Mammary microvascular endothelial cell (primary cell): ENCODE results near the gene PLEKHN1. TPM values are rescaled to one million over a fixed set of nuclear protein-coding genes. Genes with fewer than 3 reads are reported as not detected.

ENCODE experiments used
- total RNA-seq: library from RNA; depleted of rRNA; stranded (reverse); fragments of >200 nt; gene quantifications from 2 replicates; pipeline ENCODE4 v1.2.3, GENCODE V29; 2015

Gene PLEKHN1, protein sequence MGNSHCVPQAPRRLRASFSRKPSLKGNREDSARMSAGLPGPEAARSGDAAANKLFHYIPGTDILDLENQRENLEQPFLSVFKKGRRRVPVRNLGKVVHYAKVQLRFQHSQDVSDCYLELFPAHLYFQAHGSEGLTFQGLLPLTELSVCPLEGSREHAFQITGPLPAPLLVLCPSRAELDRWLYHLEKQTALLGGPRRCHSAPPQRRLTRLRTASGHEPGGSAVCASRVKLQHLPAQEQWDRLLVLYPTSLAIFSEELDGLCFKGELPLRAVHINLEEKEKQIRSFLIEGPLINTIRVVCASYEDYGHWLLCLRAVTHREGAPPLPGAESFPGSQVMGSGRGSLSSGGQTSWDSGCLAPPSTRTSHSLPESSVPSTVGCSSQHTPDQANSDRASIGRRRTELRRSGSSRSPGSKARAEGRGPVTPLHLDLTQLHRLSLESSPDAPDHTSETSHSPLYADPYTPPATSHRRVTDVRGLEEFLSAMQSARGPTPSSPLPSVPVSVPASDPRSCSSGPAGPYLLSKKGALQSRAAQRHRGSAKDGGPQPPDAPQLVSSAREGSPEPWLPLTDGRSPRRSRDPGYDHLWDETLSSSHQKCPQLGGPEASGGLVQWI
- 0.80 and 1.3 TPM in 2 replicates for total RNA-seq

DNA sequence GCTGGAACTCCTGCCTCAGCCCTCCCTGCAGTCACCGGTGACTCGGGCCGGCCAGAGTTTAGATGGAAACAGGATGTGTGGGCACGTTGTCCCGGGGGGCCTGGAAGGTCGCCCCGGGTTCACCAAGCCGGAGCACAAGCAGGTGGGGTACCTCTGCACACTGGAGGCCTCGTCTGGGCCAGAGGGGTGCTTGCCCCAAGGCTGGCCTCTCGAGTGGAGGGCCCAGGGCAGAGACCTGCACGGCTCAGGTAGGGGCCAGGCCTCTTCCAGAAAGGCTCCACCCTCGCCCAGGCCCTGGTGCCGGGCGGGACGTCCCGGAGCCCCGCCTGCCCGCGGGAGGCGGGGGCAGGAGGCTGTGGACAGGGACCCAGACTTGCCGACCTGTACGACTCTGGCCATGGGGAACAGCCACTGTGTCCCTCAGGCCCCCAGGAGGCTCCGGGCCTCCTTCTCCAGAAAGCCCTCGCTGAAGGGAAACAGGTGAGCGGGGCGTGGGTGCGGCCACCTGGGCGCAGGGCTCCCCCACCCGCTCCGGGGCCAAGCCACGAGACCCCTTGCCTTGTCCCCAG is at the start of gene PLEKHN1:
TSS of gene PLEKHN1 (plus strand) at position 348 of the 569 bp plus-strand sequence. CDS start at position 398, 50 bp downstream.

DNA sequence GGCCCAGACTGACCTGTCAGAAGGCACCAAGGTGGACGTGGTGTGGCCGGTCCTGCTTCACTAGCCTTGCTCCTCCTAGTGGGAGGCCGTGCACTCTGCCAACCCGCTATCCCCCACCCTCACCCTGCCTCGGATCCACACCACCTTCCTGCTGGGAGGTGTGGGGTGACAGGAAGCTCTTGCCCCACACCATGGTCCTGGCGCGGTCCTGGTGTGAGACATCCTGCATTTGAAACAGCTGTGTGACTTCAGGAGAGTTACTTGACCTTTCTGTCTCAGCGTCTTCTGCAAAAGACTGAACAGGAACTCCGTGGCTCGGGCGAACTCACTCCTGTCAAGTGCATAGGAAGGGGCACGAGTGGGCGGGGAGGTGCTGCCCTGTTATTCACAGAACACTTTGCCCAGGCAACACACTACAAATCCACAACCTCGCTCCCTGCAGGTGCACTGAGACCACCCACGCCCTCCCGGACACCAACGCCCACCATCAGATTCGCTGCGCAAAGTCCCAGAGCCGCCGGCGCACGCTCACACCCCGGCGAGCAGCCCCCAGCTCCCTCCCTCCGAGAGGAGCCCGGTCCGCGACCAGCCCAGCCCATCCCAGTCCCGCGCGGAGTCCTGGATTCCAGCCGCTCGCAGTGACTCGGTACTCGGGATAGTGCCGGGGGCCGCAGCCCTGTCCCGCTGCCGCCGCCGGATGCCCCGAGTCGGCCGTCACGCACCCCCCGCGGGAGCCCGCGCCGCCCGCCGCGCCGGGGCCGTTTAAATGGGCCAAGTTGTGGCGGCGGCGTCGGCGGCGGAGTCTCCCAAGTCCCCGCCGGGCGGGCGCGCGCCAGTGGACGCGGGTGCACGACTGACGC is 42.9 kb upstream of the PLEKHN1 start, which contains the start of gene SAMD11:
TSS of gene SAMD11 (plus strand) at position 793 of the 860 bp plus-strand sequence. CDS start 509 bp downstream, outside the sequence.

DNA sequence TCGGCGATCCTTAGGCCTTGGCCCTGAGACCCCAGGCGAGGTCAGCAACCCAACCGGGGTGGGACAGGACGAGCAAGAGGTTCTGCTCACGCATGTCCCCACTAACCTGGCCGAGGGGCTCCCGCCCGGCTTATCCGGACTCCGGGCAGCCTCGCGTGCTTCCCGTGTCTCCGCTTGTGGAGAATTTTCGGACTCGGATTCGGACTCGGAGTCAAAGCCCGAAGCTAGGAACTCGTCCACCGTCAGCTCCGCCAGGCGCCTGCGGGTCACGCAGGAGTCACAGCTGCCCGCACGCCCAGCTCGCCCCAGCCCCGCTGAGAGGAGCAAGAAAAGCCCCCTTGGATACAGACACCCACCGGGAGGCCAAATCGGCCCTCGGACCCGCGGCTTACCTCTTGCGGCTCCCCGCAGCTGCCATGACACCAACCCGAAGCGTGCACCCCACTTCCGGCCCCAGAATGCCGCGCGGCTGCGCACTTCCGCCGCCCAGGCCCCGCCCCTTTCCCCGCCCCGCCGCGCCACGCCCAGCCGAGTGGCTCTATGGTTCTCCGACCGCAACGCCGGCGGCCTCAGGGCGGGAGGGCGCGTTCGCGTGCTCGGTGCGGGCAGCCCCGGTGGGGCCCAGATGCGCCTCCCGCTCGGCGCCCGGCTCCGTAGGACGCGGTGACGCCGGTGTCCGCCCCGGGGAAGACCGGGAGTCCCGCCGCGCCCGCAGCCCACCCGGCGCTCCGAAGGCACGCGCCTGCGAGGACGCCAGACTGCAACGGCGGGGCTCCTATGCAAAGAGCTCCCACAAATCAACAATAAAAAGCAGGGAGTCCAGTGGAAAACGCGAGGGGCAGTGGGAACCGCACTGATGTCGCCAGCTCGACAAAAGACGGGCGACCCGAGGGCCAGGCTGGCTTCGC is 7.2 kb upstream of the PLEKHN1 start, which contains the start of gene NOC2L:
TSS of gene NOC2L (minus strand) at position 434 of the 908 bp plus-strand sequence. CDS start at position 418, 16 bp downstream.

DNA sequence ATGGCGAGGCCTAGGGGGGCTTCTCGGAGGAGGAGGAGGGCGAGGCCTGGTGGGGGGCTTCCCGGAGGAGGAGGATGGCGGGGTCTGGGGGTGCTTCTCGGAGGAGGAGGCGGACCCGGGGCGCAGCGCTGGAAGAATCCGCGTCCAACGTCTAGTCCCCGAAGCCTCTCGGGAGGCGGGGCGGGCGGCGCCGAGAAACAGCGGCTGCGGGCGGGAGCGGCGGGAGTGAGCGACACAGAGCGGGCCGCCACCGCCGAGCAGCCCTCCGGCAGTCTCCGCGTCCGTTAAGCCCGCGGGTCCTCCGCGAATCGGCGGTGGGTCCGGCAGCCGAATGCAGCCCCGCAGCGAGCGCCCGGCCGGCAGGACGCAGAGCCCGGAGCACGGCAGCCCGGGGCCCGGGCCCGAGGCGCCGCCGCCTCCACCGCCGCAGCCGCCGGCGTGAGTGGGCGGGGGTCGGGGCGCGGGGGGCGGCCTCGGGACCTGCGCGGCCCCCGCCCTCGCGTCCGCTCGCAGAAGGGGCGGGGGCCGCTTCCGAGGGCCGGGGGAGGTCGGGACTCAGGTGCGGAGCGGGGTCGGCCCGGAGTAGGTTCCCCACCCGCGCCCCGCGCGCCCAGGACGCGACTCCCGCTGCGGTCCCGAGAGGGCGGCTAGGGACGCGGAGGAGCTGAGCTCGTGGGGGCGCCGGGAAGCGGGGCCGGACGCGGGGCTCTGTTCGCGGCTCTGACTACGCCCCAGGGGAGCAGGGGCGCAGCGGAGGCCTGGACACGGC is 5.7 kb upstream of the PLEKHN1 start, which contains the start of gene KLHL17:
TSS of gene KLHL17 (plus strand) at position 222 of the 769 bp plus-strand sequence. CDS start at position 332, 110 bp downstream.

DNA sequence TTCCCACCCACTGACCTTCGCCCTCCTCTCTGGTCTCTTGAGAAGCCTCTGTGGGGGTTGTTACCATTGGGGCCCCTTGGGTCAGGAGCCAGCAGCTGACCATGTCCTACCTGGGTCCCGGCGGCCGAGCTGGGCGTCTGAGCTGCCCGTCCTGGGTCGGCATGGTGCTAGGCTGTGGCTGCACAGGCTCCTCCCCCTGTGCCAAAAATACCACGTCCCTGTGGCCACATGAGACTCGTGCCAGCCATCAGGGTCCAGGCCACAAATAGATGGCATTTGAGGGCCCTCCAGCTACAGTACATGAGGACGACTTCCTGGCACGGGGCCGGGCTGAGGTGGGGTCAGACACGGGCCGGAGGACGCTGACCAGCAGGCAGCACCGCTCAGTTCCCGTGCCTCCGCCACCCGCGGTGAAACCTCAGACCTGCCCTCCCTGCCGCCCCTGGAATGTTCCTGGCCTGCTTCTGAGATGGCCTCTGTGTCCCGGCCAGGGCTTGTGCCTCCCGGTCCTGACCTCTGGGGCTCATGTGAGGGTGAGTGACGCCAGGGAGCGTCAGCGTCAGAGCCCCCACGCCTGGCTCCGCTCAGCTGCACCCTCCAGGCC is 15.8 kb downstream of the PLEKHN1 start, which contains the start of gene PERM1:
TSS of gene PERM1 (minus strand) at position 139 of the 604 bp plus-strand sequence. CDS start 1,064 bp downstream, outside the sequence.

DNA sequence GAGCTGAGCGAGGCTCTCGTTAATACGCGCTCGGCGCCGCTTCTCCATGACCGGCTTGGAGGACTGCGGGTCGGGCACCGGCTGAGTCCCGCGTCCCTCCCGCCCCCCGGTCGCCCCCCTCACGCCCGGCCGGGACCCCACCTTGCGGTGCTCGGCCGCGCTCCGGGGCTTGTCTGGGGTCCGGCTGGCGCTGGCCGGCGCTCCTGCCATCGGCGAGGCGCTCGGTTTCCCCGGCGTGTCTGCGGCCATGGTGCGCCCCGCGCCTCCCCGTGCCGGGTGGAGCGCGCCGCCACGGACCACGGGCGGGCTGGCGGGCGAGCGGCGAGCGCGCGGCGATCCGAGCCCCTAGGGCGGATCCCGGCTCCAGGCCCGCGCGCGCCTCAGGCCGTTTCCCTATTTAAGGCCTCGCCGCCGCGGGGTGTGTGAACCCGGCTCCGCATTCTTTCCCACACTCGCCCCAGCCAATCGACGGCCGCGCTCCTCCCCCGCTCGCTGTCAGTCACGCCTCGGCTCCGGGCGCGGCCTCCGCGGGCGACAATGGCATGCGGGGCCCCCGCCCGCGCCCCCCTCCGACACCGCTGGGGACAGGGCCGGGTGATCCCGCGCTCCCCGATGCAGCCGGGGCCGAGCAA is 33.6 kb downstream of the PLEKHN1 start, which contains the start of gene HES4:
TSS of gene HES4 (minus strand) at position 373 of the 632 bp plus-strand sequence. CDS start at position 249, 124 bp downstream.

DNA sequence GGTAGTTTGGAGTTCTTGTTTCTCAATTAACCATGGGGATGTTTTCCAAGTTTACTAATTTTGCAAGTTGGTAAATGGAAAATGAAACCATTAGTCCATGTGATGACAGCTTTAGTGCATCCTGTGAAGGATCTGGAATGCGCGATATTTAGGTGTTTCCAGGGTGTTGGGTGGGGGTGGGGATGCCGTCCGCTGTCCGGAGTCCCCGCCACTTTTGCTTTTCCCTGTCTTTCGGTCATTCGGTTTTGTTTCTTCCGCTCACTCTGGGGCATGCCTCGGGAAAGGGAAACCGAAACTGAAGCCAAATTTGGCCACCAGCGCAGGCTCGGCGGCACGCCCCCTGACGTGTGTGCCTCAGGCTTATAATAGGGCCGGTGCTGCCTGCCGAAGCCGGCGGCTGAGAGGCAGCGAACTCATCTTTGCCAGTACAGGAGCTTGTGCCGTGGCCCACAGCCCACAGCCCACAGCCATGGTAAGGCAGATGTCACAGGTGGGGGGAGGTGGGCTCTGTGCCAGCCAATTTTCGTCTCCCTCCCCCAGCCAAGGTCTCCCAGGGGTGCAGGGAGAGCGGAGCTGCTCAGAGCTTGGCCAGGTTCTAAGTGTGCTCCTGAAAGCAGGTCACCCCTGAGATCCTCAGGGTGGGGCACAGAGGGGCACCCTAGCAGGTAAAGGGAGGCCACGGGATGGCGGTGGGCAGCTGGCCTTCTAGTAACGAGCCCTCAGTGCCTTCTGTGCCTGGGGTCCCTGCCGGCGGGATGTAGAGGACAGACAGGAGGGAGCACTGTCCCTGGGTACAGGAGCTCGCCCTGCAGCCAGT is 47.0 kb downstream of the PLEKHN1 start, which contains the start of gene ISG15:
TSS of gene ISG15 (plus strand) at position 393 of the 817 bp plus-strand sequence. CDS start at position 470, 77 bp downstream.

DNA sequence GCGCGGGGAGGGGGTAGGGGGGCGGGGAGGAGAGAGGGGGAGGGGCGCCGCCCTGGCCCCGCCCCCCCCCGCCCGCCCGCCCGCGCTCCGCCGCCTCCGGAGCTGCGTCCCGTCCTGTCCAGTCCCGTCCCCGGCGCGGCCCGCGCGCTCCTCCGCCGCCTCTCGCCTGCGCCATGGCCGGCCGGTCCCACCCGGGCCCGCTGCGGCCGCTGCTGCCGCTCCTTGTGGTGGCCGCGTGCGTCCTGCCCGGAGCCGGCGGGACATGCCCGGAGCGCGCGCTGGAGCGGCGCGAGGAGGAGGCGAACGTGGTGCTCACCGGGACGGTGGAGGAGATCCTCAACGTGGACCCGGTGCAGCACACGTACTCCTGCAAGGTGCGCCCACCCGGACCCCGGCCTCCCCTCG is 53.7 kb downstream of the PLEKHN1 start, which contains the start of gene AGRN:
TSS of gene AGRN (plus strand) at position 121 of the 405 bp plus-strand sequence. CDS start at position 174, 53 bp downstream.

Other genes starting within 250 kb of the PLEKHN1 start
- 0.20 TPM in 1 of 2 replicates, not detected in the other for gene SAMD11, start 42.6 kb upstream of the PLEKHN1 start, total RNA-seq
- 76.7 and 99.4 TPM in 2 replicates for gene NOC2L, start 7.2 kb upstream of the PLEKHN1 start, total RNA-seq
- gene KLHL17, start 5.9 kb upstream of the PLEKHN1 start, total RNA-seq, result 3.8 and 4.2 TPM in 2 replicates
- not detected in 2 replicates for gene PERM1, start 15.6 kb downstream of the PLEKHN1 start, total RNA-seq
- 12.7 and 14.3 TPM in 2 replicates for gene HES4, start 33.6 kb downstream of the PLEKHN1 start, total RNA-seq
- 865 and 904 TPM in 2 replicates for gene ISG15, start 47.0 kb downstream of the PLEKHN1 start, total RNA-seq
- 107 and 115 TPM in 2 replicates for gene AGRN, start 53.6 kb downstream of the PLEKHN1 start, total RNA-seq
- gene RNF223, start 107.8 kb downstream of the PLEKHN1 start, total RNA-seq, result not detected in 2 replicates
- gene C1orf159, start 149.6 kb downstream of the PLEKHN1 start, total RNA-seq, result 14.0 and 15.6 TPM in 2 replicates
- gene TTLL10, start 207.4 kb downstream of the PLEKHN1 start, total RNA-seq, result not detected in 2 replicates
- not detected in 2 replicates for gene TNFRSF18, start 240.1 kb downstream of the PLEKHN1 start, total RNA-seq
- gene TNFRSF4, start 247.7 kb downstream of the PLEKHN1 start, total RNA-seq, result 1.4 and 2.0 TPM in 2 replicates